HEK293T (cell line): ENCODE results near the gene MED27.

Experiments used
- ARNT ChIP-seq: fragments of 450-650 bp; IDR thresholded peaks from 2 replicates; pipeline ENCODE4 v1.6.1; 2017; ENCODE audit warnings: mild to moderate bottlenecking
- ELF4 ChIP-seq: fragments of 450-650 bp; IDR thresholded peaks from 2 replicates; pipeline ENCODE4 v1.6.1; 2017; ENCODE audit warnings: antibody characterized with exemption
- FOXK2 ChIP-seq: fragments of 450-650 bp; IDR thresholded peaks from 2 replicates; pipeline ENCODE4 v1.6.1; 2016; ENCODE audit warnings: mild to moderate bottlenecking
- FOXM1 ChIP-seq: fragments of 450-650 bp; IDR thresholded peaks from 2 replicates; pipeline ENCODE4 v1.6.1; 2017; ENCODE audit warnings: mild to moderate bottlenecking, borderline replicate concordance
- HDGF ChIP-seq: fragments of 450-650 bp; IDR thresholded peaks from 2 replicates; pipeline ENCODE4 v1.6.1; 2017; ENCODE audit warnings: antibody characterized with exemption, borderline replicate concordance
- NFRKB ChIP-seq: fragments of 450-650 bp; IDR thresholded peaks from 2 replicates; pipeline ENCODE4 v1.6.1; 2016; ENCODE audit warnings: mild to moderate bottlenecking, moderate library complexity
- PKNOX1 ChIP-seq: fragments of 450-650 bp; IDR thresholded peaks from 2 replicates; pipeline ENCODE4 v1.6.1; 2016
- SP1 ChIP-seq: fragments of 450-650 bp; IDR thresholded peaks from 2 replicates; pipeline ENCODE4 v1.6.1; 2017
- SUZ12 ChIP-seq: fragments of 450-650 bp; IDR thresholded peaks from 2 replicates; pipeline ENCODE4 v1.6.1; 2016; ENCODE audit warnings: mild to moderate bottlenecking
- TARDBP ChIP-seq: fragments of 450-650 bp; IDR thresholded peaks from 2 replicates; pipeline ENCODE4 v1.6.1; 2016
- ZNF384 ChIP-seq: fragments of 450-650 bp; IDR thresholded peaks from 2 replicates; pipeline ENCODE4 v1.6.1; 2016

GRCh38 chr9:131879911-131880290 lies 199.8 kb downstream of the MED27 start:
- TF ChIP-seq FOXM1 (no peak), SP1 (no peak), PKNOX1 (no peak), TARDBP (no peak), SUZ12 (no peak), ZNF384 (no peak), ARNT (no peak), HDGF (no peak), NFRKB (no peak), FOXK2 (no peak), ELF4 (no peak)
